Activated naive CD4-positive, alpha-beta T cell treated with anti-CD3 and anti-CD28 coated beads, Interleukin-2, amount 50 U/mL, for 24 hours (primary cell): ENCODE measurements around the gene CATSPER3.

Experiments
- H3K27ac Mint-ChIP-seq: one replicate; pipeline ENCODE4 v1.8.0; 2021; ENCODE audit warnings: mild to moderate bottlenecking, mixed read lengths
- H3K27me3 Mint-ChIP-seq: one replicate; pipeline ENCODE4 v1.8.0; 2021; ENCODE audit warnings: mixed read lengths
- H3K36me3 Mint-ChIP-seq: one replicate; pipeline ENCODE4 v1.8.0; 2021; ENCODE audit warnings: mixed read lengths
- H3K4me1 Mint-ChIP-seq: one replicate; pipeline ENCODE4 v1.8.0; 2021; ENCODE audit warnings: mixed read lengths
- H3K4me3 Mint-ChIP-seq: one replicate; pipeline ENCODE4 v1.8.0; 2021; ENCODE audit warnings: mild to moderate bottlenecking, mixed read lengths
- H3K9me3 Mint-ChIP-seq: one replicate; pipeline ENCODE4 v1.8.0; 2021; ENCODE audit warnings: mixed read lengths

CATSPER3 gene

GRCh38 chr5:134967607-134968006 lies at the start of gene CATSPER3:
Gene CATSPER3 (plus strand): TSS chr5:134967907. CDS start chr5:134967992, 85 bp downstream.
- no peak within 1 kb of the TSS for H3K4me3 Mint-ChIP-seq
- peaks cover 13% of the 10 kb centered on the region for H3K36me3 Mint-ChIP-seq
- no peaks in the 10 kb centered on the region for H3K9me3 Mint-ChIP-seq
- no peaks in the 10 kb centered on the region for H3K27me3 Mint-ChIP-seq
- peaks cover 31% of the 10 kb centered on the region for H3K4me1 Mint-ChIP-seq
- H3K27ac Mint-ChIP-seq, result no peak within 1 kb of the TSS

GRCh38 chr5:134918861-134919260 lies 48.8 kb upstream of the CATSPER3 start:
- H3K27me3 Mint-ChIP-seq, result no peaks in the 10 kb centered on the region
- H3K36me3 Mint-ChIP-seq, result peaks cover 5% of the 10 kb centered on the region
- no peak overlapping the region for H3K27ac Mint-ChIP-seq
- H3K4me3 Mint-ChIP-seq, result no peak overlapping the region
- no peaks in the 10 kb centered on the region for H3K9me3 Mint-ChIP-seq
- H3K4me1 Mint-ChIP-seq, result peaks cover 12% of the 10 kb centered on the region

- no peaks in the 10 kb centered on the region for H3K9me3 Mint-ChIP-seq
- H3K27ac Mint-ChIP-seq, result no peak overlapping the region
- H3K36me3 Mint-ChIP-seq, result peaks cover 5% of the 10 kb centered on the region
- no peak overlapping the region for H3K4me3 Mint-ChIP-seq
- H3K4me1 Mint-ChIP-seq, result peaks cover 12% of the 10 kb centered on the region
- no peaks in the 10 kb centered on the region for H3K27me3 Mint-ChIP-seq
Measured at GRCh38 chr5:134920848-134921575, 46.7 kb upstream of the CATSPER3 start.

GRCh38 chr5:134932508-134932907 lies 35.2 kb upstream of the CATSPER3 start:
- no peaks in the 10 kb centered on the region for H3K4me1 Mint-ChIP-seq
- no peak overlapping the region for H3K4me3 Mint-ChIP-seq
- H3K9me3 Mint-ChIP-seq, result no peaks in the 10 kb centered on the region
- no peak overlapping the region for H3K27ac Mint-ChIP-seq
- H3K36me3 Mint-ChIP-seq, result peaks cover 7% of the 10 kb centered on the region
- no peaks in the 10 kb centered on the region for H3K27me3 Mint-ChIP-seq

GRCh38 chr5:134934202-134934601 lies 33.5 kb upstream of the CATSPER3 start:
- Mint-ChIP-seq H3K27me3 (no peaks in the 10 kb centered on the region), H3K27ac (no peak overlapping the region), H3K4me3 (no peak overlapping the region), H3K36me3 (peaks cover 8% of the 10 kb centered on the region), H3K4me1 (no peaks in the 10 kb centered on the region), H3K9me3 (no peaks in the 10 kb centered on the region)

GRCh38 chr5:134935711-134936602 lies 31.8 kb upstream of the CATSPER3 start:
- Mint-ChIP-seq H3K4me3 (no peak overlapping the region), H3K27me3 (no peaks in the 10 kb centered on the region), H3K9me3 (no peaks in the 10 kb centered on the region), H3K27ac (no peak overlapping the region), H3K36me3 (peaks cover 7% of the 10 kb centered on the region), H3K4me1 (no peaks in the 10 kb centered on the region)

- Mint-ChIP-seq H3K27ac (no peak overlapping the region), H3K4me1 (no peaks in the 10 kb centered on the region), H3K27me3 (no peaks in the 10 kb centered on the region), H3K4me3 (no peak overlapping the region), H3K9me3 (no peaks in the 10 kb centered on the region), H3K36me3 (peaks cover 10% of the 10 kb centered on the region)
Measured at GRCh38 chr5:134937526-134937925, 30.2 kb upstream of the CATSPER3 start.

GRCh38 chr5:134938030-134938429 lies 29.7 kb upstream of the CATSPER3 start:
- H3K4me3 Mint-ChIP-seq, result no peak overlapping the region
- no peaks in the 10 kb centered on the region for H3K9me3 Mint-ChIP-seq
- no peaks in the 10 kb centered on the region for H3K27me3 Mint-ChIP-seq
- no peak overlapping the region for H3K27ac Mint-ChIP-seq
- no peaks in the 10 kb centered on the region for H3K4me1 Mint-ChIP-seq
- H3K36me3 Mint-ChIP-seq, result peaks cover 10% of the 10 kb centered on the region

GRCh38 chr5:134939500-134939899 lies 28.2 kb upstream of the CATSPER3 start:
- H3K27ac Mint-ChIP-seq, result no peak overlapping the region
- no peaks in the 10 kb centered on the region for H3K9me3 Mint-ChIP-seq
- peaks cover 8% of the 10 kb centered on the region for H3K36me3 Mint-ChIP-seq
- H3K4me3 Mint-ChIP-seq, result no peak overlapping the region
- H3K27me3 Mint-ChIP-seq, result no peaks in the 10 kb centered on the region
- no peaks in the 10 kb centered on the region for H3K4me1 Mint-ChIP-seq

- Mint-ChIP-seq H3K27ac (no peak overlapping the region), H3K4me1 (no peaks in the 10 kb centered on the region), H3K9me3 (no peaks in the 10 kb centered on the region), H3K36me3 (peaks cover 4% of the 10 kb centered on the region), H3K27me3 (no peaks in the 10 kb centered on the region), H3K4me3 (no peak overlapping the region)
Measured at GRCh38 chr5:134943547-134943946, 24.2 kb upstream of the CATSPER3 start.

- no peaks in the 10 kb centered on the region for H3K27me3 Mint-ChIP-seq
- H3K36me3 Mint-ChIP-seq, result peaks cover 4% of the 10 kb centered on the region
Measured at GRCh38 chr5:134944630-134945029, 23.1 kb upstream of the CATSPER3 start.

GRCh38 chr5:134945041-134945440 lies 22.7 kb upstream of the CATSPER3 start:
- Mint-ChIP-seq H3K4me1 (no peaks in the 10 kb centered on the region), H3K9me3 (no peaks in the 10 kb centered on the region), H3K27ac (no peak overlapping the region)

More at GRCh38 chr5:134944630-134945029, 23.1 kb upstream of the CATSPER3 start:
- H3K27ac Mint-ChIP-seq, result no peak overlapping the region
- no peaks in the 10 kb centered on the region for H3K4me1 Mint-ChIP-seq
- no peak overlapping the region for H3K4me3 Mint-ChIP-seq
- no peaks in the 10 kb centered on the region for H3K9me3 Mint-ChIP-seq

GRCh38 chr5:134948911-134949310 lies 18.8 kb upstream of the CATSPER3 start:
- Mint-ChIP-seq H3K36me3 (peaks cover 7% of the 10 kb centered on the region), H3K9me3 (no peaks in the 10 kb centered on the region), H3K27me3 (no peaks in the 10 kb centered on the region), H3K4me1 (no peaks in the 10 kb centered on the region), H3K27ac (peak overlapping the region; percentile 78), H3K4me3 (no peak overlapping the region)

More at GRCh38 chr5:134945041-134945440, 22.7 kb upstream of the CATSPER3 start:
- Mint-ChIP-seq H3K36me3 (peaks cover 4% of the 10 kb centered on the region), H3K27me3 (no peaks in the 10 kb centered on the region), H3K4me3 (no peak overlapping the region)

- H3K4me1 Mint-ChIP-seq, result no peaks in the 10 kb centered on the region
- no peak overlapping the region for H3K4me3 Mint-ChIP-seq
- H3K9me3 Mint-ChIP-seq, result peaks cover 3% of the 10 kb centered on the region
- no peak overlapping the region for H3K27ac Mint-ChIP-seq
- H3K36me3 Mint-ChIP-seq, result peaks cover 9% of the 10 kb centered on the region
- no peaks in the 10 kb centered on the region for H3K27me3 Mint-ChIP-seq
Measured at GRCh38 chr5:134949316-134949715, 18.4 kb upstream of the CATSPER3 start.

GRCh38 chr5:134957920-134958608 lies 9.6 kb upstream of the CATSPER3 start:
- Mint-ChIP-seq H3K4me1 (peaks cover 8% of the 10 kb centered on the region), H3K27me3 (no peaks in the 10 kb centered on the region), H3K36me3 (peaks cover 7% of the 10 kb centered on the region), H3K27ac (no peak overlapping the region), H3K9me3 (peaks cover 10% of the 10 kb centered on the region), H3K4me3 (no peak overlapping the region)
